Neural progenitor cell (in vitro differentiated cells): Measurements from ENCODE around the gene CD1E.

ENCODE experiments used
- CTCF ChIP-seq: fragments of 200-600 bp; sonication (generic); IDR thresholded peaks from 2 replicates; pipeline ENCODE4 v1.5.1; 2017; ENCODE audit warnings: antibody characterized with exemption, mild to moderate bottlenecking
- EZH2 ChIP-seq: fragments of 200-600 bp; sonication (generic); IDR thresholded peaks from 2 replicates; pipeline ENCODE4 v1.6.1; 2017; ENCODE audit warnings: antibody characterized with exemption, mild to moderate bottlenecking, moderate library complexity
- EZH2phosphoT487 ChIP-seq: fragments of 200-600 bp; sonication (generic); IDR thresholded peaks from 2 replicates; pipeline ENCODE4 v1.6.1; 2017; ENCODE audit warnings: antibody characterized with exemption

- TF ChIP-seq CTCF (no peak), EZH2 (no peak), EZH2phosphoT487 (no peak)
These were observed 2.1 kb downstream of the CD1E start for GRCh38 chr1:158355773-158356285.
